Cortex of kidney (tissue), 1 donor: ENCODE results near the gene OCEL1.

ENCODE experiments used
- DNase-seq: peaks from one replicate; lab custom pipeline; 2025; lab: John Stamatoyannopoulos, UW

Gene OCEL1

DNA sequence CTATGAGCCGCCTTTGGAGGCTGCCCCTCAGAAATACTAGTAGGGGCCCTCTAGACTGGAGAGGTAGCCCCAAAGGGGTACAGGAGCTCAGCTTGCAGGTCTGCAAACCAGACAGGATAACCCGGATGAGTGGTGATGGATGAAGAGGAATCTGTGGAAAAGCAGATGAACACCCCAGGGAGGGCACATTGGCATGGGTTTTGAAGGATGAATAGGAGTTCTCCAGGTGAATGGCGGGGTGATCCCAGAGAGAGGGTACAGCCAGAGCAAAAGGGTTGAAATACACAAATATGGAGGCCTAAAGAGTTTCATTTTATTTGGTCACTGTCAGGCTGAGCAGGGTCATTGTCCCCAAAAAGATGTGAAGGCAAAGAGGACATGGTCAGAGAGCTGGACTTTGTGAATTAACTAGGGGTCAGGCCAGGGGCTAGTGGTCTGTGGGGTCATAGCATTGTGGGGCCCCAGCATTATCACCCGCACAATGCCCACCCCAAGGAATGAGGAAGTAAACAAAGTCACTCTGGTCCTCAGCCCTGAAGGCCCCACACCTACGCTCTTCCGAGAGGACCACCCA is 14.9 kb downstream of the OCEL1 start:
- DNase-seq = no peak

DNA sequence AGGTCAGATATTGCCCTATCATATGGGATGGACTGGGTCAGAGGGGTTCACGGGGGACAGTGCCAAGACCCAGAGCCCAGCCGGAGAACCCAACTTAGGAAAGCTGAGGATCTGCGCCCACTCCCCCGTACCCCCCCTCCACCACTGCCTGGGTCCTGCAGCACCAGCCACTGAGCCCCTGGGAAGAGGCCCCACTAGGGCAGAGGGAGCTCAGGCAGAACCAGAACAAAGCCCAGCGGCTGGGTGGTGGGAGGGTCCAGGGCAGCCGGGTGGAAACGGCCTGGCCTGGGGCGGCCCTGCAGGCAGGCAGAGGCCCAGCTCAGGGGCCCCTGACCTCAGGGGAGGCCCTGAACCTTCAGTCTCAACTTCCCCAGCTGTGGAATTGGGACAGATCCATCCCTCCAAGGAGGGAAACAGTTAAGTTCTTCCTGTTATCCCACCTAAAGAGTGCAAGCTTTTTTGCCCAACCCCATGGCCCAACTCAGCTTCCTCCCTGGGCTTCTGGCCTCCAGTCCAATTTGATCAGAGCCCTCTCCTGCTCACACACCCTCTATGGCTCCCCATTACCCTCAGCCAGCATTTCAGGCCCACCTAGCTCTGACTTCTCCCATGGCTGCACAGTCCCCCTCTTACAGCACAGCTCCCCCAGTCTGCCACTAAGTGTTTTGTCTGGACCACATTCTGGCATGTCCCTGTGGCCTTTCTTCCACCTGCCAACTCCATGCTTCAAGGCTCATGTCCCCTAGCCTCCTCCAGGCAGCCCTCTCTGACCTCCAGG is 16.6 kb downstream of the OCEL1 start:
- no peak for DNase-seq

DNA sequence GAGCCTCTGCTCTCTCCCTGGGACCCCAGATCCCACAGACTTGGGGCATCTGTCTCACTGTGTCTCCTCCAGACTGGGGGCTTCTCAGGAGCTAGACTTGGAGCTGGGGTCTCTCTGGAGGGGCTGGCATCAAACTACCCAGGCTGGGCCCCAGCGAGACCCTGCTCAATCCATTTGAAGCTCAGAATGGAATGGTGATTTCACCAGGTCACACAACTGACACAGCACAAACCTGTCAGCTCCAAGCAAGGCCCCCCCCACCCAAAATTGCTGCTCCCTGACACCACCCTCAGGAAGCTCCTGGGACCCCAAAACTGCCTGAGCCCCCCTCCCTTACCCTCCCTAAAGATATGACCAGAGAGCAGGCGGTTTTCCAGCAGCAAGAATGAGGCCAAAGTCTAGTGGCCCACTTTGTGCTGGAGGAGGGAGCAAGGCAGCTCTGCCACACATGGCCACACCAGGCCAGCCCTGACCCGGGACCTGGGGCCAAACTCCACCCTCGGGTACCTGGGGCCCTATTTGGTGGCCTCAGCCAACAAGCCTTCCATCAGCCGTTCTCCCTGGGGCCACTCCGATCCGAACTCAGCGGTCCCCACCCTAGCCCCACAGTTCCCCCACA is 17.3 kb downstream of the OCEL1 start:
- no peak for DNase-seq

DNA sequence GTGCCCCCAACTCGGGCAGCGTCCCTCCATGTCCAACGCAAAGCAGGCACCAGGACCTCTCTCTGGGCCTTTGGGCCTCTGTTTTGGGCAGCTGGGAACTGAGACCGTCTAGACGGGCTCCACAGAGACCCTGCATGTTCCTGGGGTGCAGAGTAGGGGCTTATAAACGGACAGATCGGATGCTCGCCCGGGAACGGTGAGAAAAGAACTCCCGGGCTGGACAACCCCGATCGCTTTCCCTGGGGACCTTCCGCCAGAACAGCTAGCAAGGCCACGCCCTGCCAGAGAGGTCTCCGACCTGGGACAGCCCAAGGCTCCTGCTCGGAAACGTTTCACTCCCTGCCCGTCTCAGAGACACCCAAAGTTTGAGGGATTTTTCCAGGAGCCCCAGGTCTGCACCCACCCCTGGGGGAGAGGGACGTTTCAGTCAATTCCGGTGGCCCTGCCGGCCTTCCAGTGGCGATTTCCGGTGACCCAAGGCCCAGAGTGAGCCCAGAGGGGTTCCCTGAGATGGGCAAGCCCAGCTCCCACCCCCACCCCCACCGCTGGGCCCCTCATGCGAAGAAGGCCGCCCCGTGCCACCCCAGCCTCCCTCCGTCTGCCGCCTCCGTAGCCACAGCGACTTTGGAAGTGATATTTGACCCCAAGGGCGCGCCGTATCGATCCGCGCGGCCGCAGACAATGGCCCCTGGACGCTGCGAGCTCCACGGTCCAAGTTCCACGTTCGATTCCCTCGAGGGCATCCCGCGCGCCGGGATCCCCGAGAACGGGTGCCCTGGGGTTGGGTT is 18.0 kb downstream of the OCEL1 start:
- no peak for DNase-seq

DNA sequence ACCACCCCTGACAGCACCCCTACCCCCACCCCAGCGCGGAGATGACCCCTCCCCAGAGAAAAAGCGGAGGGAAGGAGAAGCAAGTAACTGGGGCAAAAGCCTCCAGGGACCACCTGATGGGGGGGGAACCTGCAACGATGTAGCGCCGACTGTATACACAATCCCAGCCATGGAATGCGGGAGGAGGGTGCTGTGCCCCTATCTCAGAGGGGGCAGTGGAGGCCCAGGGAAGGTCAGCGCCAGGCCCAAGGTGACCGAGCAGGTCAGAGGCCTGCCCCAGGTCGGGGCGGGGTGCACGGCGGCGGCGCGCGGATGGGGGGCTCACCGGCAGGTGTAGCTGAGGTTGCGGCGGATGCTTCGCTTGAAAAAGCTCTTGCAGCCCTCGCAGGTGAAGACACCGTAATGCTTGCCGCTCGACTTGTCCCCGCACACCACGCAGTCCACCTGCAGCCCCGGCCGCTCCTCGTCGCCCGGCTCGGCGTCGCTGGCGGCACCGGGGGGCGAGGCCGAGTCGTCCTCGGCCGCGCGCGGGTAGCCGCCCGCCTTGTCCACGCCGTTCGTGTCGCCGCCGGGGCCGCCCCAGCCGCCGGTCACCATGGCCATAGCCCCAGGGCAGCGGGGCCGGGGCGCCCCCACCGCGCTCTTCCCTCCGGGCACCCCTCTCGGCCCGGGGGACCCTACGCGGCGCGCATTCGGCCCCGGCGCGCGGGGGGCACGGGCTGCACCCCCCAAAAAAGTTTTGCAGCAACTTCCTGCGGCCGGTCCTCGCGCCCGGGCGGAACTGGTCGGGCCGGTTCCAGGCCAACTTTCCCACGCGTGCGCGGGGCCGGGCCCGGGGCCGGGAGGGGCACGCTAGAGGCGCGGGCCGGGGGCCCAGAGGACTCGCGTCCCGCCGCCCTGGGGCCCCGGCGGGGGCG is 18.9 kb downstream of the OCEL1 start:
- DNase-seq = no peak

DNA sequence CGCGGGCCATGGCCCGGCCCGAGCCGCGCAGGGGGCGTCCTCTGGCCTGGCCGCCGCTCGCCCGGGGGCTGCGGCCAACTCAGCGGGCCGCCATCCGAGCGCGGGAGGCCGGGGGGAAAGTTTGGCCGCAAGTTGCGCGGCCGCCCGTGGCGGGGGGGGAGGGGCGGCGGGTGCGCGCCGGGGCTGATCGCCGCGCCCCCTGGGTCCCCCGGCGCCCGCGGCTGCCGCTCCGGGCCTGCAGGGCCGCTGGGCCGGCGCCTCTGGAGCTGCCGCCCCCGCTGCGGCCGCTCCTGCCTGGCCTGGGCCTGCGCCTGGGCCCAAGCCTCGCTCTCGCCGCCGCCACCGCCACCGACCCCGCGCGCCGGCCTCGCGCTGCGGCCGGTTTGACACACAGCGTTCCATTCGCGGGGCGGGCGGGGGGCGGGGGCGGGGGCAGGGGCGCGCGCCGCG is 19.5 kb downstream of the OCEL1 start, which contains the start of gene NR2F6:
Gene NR2F6, minus strand, starts transcription at position 385 of the 450 bp plus-strand sequence. CDS start 699 bp downstream, outside the sequence.
- DNase-seq = no peak

DNA sequence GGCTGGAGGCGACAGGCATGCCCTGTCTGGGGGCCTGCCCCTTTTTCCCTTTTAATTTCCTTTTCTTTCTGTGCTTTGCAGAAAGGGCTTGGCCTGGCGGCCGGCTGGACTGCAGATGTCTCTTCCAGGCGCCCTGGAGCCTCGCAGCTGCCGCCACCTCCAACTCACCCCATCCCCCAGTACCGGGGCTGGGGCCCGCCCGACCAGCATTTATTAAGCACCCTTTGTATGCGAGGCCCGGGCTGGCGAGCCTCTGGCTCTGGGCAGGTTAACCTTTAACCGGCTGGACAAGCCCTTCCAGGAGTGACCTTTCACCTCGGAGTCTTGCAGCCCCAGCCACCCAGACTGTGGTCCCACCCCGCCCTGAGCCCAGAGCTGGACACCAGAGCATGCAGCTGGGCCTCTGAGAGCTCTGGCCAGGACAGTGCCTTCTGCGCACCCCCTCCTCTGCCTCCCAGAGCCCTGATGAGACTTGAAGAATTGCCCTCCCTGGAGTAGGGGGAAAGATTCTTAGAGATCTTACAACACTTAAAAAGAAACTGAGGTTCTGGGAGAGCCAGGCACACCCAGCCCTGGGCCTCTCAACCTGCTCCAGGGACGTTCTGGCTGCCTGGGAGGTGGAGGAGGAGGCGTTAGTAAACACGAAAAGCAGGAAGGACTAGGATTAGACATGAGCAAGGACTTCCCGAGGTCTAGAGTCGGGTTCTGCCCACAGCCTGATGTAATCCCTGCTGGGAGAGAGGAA is 20.8 kb downstream of the OCEL1 start:
- DNase-seq = no peak

DNA sequence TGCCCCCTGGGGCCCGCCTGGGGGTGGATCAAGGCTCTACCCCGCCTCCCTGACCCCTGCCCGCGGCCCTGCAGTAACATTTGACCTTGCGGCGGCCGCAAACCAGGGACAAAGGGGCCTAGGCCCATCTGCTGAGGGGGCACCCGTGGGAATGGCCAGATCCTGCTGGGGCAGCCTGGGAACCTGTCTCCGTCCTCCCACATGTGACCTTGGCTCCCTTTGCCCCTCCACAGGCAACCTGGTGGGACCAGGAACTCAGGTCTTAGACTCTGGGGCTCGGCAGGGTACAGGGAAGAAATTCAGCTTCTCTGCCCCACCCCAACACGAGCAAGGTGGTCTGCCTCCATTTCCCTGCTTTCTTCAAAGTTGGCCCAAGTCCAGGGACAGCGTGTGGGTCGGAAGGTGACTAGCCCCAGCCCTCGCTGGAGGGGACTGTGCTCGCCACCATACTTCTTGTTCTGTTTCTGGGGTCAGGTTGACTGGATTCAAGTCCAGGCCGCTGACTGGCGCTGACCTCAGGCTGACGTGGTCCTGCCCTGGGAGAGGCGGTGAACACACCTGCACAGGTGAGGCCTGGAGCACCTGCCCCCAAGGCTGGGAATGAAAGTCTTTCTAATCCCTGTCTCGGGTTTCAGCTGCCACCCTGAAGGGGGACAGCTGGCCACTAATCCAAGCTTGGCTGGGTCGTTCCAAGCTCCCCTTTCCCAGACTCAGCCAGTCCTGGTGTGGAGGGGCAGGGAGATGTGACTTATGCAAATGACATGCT is 22.2 kb downstream of the OCEL1 start:
- DNase-seq = no peak

DNA sequence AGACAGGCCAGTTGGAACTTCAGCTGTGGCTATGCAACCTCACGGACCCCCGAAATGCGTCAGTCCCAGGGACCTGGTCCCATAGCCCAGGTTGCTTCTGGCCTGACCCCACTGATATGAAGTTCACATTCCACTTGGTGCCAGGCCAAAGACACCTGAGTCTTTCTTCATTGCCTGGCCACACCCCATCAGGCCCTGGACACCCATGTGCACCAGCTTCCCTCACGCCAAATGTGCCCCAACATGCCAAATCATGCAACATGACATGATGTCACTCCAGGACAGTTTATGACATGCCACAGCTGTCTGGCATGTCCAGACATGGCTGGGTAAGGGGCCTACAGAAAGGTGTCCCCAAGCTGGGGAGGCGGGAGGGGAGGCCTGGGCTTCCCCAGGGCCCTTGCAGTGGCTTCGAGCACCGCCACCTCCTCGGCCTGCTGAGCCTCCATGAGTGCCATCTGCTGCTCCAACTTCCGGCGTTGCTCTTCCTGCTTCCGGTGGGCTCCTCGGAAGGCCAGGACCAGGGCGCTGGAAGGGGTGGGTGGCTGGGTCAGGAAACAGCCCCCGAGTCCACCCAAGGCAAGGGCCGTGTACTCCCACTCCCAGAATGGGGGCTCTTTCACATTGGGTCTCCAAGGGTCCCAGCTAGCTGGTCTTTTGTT is 24.0 kb downstream of the OCEL1 start:
- DNase-seq = no peak

DNA sequence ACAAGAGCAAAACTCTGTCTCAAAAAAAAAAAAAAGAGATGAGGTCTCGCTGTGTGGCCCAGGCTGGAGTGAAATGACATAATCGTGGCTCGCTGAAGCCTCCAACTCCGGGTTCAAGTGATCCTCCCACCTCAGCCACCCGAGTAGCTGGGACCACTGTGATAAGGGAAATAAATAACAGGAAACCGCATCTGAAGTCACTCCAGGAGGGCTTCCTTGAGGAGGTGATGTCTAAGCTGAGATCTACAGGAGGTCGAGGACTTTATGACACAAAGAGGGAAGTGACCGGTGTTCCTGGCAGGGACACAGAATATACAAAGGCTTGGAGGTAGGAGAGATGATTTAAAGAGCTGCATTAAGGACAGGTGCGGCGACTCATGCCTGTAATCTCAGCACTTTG is 28.6 kb downstream of the OCEL1 start:
- DNase-seq = no peak

DNA sequence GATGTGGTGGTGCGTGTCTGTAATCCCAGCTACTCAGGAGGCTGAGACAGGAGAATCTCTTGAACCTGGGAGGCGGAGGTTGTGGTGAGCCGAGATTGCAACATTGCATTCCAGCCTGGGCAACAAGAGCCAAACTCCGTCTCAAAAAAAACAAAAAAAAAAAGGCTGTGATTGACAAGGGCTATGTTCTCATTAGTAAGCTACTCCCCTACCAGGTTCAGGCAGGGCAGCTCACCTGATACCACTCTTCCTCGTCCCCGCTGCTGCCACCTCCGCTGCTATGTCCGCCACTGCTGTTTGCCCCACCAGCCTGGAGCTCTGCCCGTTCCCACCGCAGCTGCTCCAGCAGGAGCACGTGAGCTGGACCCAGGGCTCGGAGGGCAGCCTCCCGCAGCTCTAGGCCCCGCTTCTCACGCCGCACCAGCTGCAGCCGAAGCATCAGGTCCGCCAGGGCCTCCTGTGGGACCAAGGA is 29.2 kb downstream of the OCEL1 start:
- DNase-seq = no peak

DNA sequence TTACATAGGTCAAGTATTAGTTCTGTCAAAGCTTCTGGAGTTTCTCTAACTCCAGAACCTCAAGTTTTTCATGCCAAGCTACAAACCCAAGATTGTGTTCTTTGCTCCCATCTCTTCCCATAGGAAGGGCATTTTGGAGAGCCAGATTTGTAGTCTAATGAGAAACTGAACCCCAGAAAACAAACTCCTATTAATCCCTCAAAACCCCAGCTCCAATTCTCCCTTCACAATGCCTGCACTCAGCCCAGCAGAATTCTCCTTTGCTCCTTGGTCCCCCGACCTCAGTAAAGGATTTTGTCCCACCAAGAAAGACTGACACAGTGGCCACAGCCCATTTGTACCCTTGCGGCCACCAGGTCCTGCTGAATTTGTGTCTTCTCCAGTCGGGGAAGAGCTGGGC is 30.1 kb downstream of the OCEL1 start:
- no peak for DNase-seq

DNA sequence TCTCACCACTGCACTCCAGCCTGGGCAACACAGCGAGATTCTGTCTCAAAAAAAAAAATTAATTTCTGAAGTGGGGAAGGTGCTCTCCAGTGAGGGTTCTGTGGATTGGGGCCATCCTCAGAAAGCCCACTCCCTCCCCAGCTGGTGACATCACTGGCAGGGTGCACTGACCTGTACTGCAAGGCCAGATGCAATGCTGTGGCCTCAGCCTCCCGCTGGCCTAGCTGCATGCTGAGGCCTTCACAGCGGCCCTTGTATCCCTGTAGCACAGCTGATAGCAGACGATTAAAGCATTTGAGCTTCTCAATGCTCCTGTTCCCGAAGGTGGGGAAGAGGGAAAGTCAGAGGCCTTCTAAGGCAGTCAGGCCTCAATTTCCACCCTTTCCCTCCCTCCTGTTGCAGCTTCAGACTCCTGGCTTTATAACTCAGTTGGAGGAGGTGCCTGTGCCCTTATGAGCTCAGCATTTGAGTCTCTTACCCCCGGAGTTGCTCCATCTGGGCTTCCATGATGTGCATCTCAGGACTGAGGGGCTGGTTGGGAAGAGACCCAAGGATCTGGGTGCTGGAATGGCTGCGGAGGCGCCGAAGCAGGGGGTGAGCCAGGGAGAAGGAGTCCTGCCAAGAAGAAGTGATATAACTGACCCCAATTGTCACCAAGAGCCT is 33.2 kb downstream of the OCEL1 start:
- DNase-seq = no peak

DNA sequence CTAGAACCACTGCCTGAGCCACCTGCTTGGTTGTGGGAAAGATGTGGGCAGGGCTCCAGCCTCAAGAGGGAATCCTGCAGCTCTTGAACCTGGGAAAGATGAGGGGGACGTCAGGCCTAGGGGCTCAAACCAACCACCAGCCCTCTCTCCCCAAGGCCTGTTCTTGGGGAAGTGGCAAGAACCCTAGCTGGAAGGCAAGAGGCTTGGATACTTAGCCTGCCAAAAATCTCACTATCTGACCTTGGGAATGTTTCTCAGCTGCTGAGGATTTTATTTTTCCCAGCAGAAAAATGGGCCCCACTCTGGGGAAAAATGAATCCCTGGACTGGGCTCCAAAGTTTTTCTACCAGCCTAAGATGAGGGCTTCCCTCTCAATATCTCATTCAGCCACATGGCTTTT is 33.9 kb downstream of the OCEL1 start:
- no peak for DNase-seq

DNA sequence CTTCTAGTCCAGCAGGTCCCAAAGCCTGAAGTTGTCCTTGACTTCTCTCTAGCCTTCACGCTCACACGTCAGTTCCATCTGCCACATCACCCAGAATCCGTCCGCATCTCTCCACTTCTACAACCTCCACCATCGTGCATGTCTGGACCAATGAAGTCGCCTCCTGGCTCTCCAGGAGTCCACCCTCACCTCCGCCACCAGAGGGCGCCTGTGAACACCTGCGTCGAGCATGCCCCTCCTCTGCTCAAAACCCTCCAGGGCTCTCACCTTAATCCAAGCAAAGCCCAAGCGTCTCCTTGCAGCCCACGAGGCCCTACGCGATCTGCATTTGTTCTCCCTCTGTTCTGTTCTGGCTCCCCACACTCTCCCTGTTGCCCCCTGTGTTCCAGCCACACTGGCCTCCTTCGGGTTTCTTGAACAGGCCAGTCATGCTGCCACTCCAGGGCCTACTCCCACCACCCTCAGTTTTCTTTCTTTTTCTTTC is 34.9 kb downstream of the OCEL1 start:
- no peak for DNase-seq

DNA sequence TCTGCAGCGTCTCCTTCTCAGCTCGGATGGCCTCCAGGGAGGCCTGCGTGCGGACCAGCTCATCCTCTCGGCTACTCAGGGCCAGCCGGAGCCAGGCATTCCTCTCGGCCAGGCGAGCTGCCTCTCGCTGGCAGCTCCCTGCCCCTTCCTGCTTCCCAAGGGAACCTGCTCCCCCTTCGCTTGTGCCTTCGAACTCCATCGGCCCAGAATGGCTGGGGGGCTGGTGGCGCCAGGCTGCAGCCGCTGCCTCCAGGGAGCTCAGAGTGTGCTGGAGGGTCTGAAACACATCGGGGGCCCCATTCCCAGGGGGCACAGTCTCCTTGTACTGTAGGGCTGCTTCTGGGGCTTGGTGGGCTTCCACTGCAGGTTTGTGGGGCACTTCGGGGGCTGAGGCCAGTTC is 36.5 kb downstream of the OCEL1 start:
- DNase-seq = no peak

DNA sequence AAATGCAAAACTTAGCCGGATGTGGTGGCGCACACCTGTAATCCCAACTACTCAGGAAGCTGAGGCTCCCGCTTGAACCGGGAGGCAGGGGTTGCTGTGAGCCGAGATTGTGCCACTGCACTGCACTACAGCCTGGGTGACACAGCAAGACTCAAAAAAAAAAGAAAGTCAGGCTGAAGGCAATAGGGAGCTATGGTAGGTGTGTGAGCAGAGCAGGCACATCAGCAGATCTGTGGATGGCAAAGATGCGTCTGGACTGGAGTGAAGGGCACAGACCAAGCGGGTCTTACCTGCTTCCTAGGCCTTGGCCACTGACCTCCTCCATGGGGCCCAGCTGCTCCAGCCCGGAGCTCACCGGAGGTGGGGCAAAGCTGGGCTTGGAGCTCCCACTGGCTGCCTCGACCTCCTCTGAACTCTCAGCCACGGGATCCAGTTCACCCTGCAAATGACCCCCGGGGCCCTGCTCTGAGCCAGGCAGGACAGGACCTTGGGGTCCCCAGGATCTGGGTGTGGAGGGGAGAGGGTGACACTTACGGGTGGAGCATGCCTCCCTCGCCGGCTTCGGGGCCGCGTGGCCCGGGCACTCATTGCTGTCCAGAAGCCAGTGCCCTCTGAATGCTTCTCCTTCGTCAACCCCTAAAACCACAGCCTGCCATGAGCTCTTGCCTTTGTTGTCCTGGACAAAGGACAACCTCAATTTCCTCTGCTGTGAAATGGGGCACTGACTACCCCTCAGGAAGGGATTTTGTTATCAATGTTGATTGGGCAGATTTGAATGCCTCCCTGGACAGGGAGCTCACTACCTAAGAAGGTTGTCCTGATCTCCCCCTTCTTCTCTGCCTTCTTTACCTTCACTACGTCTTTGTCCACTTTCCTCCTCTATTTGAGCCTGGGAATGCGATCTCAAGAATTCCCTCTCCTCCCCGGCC is 38.0 kb downstream of the OCEL1 start:
- DNase-seq = no peak

DNA sequence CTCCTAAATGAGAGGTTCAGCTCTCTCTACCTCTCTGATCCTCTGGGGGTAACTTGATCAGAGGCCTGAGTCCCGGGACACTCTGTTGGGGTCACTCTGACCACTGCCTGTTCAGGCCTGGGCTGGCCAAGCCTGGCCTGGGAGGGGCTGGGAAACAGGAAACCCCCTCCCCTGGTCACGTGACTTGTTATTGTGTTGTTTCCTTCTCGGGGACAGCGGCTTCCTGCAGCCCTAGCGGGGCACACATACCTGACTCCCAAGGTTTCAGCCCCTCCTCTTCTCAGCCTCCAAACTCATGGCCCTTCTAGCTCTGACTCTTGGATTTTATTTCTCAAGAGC is 38.6 kb downstream of the OCEL1 start, which contains the start of gene USHBP1:
Gene USHBP1, minus strand, starts transcription at position 105 of the 339 bp plus-strand sequence. CDS start 446 bp downstream, outside the sequence.
- DNase-seq = no peak
